HG03378 (cell line): ENCODE measurements around the gene SCYGR1.
"Not testable (repeated sequence)": the region's sequence is repeated elsewhere in the genome, so short reads cannot be mapped to it uniquely, and the experiment has no call there.

Experiments used
- ATAC-seq: cut with Tn5 transposase; IDR thresholded peaks from one replicate; pipeline ENCODE4 v1.9.1; 2021; ENCODE audit warnings: mild to moderate bottlenecking, moderate library complexity; ENCODE audit not compliant: unreplicated experiment

SCYGR1 gene

GRCh38 chr2:227404585-227405271 is 17.0 kb upstream of the SCYGR1 start:
- ATAC-seq = no peak

DNA sequence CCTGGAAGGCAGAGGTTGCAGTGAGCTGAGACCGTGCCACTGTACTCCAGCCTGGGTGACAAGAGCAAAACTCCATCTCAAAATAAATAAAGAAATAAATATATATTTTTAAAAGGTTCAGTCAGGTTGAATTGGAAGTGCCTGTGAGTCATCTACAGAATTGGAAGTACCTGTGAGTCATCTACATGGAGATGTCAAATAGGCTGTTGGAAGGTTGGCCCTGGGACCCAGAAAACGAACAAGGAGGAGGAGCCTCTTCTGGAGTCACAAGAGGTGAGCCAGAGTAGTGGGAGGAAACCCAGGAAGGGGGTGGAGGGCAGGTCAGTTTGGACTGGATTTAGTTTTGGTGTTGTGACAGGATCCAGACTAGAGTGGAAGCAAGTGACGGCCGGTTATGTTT is 15.2 kb upstream of the SCYGR1 start:
- ATAC-seq = no peak

DNA sequence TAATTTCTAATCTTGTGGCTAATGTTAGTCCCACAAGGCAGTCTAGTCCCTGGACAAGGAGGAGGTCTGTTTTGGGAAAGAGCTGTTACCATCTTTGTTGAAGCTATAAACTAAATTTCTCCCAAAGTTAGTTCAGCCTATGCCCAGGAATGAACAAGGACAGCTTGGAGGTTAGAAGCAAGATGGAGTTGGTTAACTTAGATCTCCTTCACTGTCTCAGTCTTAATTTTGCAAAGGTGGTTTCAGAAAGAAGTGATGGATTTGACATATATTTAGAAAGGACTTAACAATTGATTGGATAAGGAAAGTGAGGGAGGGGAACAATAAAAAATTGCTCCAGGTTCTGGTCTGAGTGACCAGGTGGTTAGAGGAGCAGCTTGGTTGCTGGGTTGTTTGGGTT is 14.6 kb upstream of the SCYGR1 start:
- no peak for ATAC-seq

GRCh38 chr2:227401550-227401949 is 13.8 kb upstream of the SCYGR1 start:
- no peak for ATAC-seq

- no peak for ATAC-seq
These were observed 11.2 kb upstream of the SCYGR1 start for GRCh38 chr2:227398684-227399670.

DNA sequence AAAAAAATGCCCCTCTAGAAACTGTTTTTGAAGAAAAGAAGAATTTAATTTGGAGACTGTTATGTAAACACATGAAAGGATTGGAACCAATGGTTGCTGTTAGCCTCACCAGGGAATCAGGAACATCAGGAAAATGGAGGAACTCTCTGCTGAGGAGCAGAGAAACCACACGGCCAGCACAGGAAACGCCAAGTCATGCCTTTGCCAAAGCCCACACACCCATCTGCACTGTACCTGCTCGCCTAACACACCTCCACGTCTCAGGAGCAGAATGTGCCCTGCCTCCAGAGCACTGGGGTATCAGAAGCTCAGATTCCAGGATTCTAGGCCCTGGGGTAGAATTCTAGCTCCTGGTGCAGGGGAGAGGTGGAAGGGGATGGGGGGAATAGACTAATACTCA is 9.8 kb upstream of the SCYGR1 start:
- no peak for ATAC-seq

- no peak for ATAC-seq
These were observed 7.8 kb upstream of the SCYGR1 start for GRCh38 chr2:227395556-227395955.

DNA sequence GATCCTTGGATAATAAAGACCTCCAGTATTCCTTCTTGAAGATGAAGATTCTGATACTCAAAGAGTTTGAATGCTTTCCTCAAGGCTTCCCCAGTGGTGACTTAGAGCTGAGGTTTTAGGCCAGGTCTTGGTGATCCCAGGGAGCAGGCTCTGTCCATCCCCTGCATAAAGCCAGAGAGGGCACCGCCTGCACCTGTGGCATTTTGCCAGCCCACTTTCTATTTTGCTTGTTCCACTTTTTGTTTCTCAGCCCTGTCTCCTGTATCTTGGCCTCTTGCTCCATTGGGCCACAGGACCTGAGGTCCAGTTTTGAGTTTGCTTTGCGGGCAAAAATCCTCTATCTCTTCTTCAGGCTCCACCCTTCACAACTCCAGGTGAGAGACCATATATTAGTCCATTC is 6.7 kb upstream of the SCYGR1 start:
- no peak for ATAC-seq

DNA sequence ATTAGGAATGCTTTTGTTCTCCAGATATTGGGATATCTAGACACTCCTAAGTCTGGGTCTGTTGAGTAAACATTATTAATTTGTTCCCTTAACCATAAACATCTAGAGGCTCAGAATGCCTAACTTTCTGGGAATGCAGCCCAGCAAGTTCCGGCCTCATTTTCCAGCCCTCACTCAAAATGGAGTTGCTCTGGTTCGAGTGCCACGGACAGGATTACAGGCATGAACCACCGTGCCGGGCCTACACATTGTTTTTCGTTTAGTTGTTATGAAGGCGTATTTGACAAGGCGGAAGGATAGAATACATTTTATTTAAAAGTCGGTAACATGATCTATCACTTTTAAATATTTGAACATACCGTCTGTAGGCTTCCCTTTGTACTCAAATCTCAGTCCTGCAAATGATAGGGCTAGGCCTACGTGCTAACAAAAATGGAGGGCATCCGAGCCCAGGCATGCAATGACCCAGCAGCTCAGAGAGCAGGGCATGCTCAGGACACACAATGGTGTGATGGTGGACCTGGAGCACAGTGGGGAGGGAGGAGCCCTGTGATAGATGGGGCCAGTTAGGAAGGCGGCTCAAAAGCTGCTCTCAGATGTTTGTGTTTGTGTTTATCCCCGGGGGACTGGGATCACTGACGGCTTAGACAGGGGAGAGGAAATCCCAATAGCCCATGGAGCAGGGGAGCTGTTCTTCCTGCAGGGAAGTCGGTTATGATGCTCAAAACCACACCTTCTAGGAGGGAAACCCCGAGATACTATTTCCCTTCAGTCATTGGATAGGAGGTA is 2.9 kb upstream of the SCYGR1 start:
- ATAC-seq = no peak

- no peak for ATAC-seq
These were observed 1.9 kb upstream of the SCYGR1 start for GRCh38 chr2:227389661-227390060.

DNA sequence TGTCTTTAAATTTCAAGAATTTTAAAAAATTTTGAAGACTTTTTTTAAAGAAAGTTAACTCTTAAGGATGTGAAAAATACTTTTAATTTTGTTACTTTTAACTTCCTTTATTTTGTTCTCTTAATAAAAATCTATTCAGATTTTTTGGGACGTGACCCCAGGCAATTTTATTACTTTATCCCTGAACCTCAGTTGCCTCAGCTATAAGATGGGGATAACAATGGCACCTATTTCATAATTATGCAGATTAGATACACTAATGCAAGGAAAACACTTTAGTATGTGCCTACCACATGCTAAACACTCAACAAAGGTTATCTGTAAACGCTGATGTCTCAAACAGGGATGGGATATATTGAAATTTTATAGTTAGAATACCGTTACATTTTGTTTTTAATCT is 1.5 kb upstream of the SCYGR1 start:
- ATAC-seq = no peak

- ATAC-seq = no peak
These were observed 825 bp upstream of the SCYGR1 start for GRCh38 chr2:227388537-227389011.

GRCh38 chr2:227386630-227387029 is 1.1 kb downstream of the SCYGR1 start:
- ATAC-seq = no peak

GRCh38 chr2:227383686-227384085 is 4.1 kb downstream of the SCYGR1 start:
- no peak for ATAC-seq

DNA sequence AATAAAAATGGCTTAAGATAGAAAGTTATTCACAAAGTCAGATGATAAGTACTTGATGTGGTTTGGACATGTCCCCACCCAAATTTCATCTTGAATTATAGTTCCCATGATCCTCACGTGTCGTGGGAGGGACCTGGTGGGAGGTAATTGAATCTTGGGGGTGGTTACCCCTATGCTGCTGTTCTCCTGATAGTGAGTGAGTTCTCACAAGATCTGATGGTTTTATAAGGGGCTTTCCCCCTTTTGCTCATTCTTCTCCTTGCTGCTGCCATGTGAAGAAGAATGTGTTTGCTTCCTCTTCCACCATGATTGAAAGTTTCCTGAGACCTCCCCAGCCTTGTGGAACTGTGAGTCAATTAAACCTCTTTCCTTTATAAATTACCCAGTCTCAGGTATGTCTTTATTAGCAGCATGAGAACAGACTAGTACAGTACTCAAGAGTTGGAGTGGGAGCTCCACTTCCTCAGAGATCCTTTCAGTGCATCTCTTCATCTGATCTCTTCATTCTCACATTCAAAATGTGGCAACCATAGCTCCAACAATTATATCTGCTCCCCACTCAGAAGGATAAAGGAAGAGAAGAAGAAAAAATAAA is 5.4 kb downstream of the SCYGR1 start:
- ATAC-seq = not testable (repeated sequence)

GRCh38 chr2:227379095-227379494 is 8.7 kb downstream of the SCYGR1 start, which contains the start of gene TM4SF20:
TSS of gene TM4SF20 (minus strand) at chr2:227379306. CDS start at chr2:227379268, 38 bp downstream.
- no peak for ATAC-seq

GRCh38 chr2:227378371-227378782 is 9.4 kb downstream of the SCYGR1 start:
- no peak for ATAC-seq

- ATAC-seq = no peak
These were observed 10.0 kb downstream of the SCYGR1 start for GRCh38 chr2:227377467-227378351.

GRCh38 chr2:227376656-227377396 is 10.9 kb downstream of the SCYGR1 start:
- ATAC-seq = no peak
